GM21723 (cell line): Measurements from ENCODE around the gene ALPL.

Experiments
- ATAC-seq: cut with Tn5 transposase; IDR thresholded peaks from one replicate; pipeline ENCODE4 v1.9.1; 2021; ENCODE audit warnings: mild to moderate bottlenecking, moderate library complexity; ENCODE audit not compliant: unreplicated experiment

The ALPL gene

GRCh38 chr1:21526441-21526840 lies 17.2 kb downstream of the ALPL start:
- ATAC-seq, result no peak

GRCh38 chr1:21530368-21531016 lies 21.3 kb downstream of the ALPL start:
- no peak for ATAC-seq

- no peak for ATAC-seq
Measured at GRCh38 chr1:21531241-21531640, 22.0 kb downstream of the ALPL start.

DNA sequence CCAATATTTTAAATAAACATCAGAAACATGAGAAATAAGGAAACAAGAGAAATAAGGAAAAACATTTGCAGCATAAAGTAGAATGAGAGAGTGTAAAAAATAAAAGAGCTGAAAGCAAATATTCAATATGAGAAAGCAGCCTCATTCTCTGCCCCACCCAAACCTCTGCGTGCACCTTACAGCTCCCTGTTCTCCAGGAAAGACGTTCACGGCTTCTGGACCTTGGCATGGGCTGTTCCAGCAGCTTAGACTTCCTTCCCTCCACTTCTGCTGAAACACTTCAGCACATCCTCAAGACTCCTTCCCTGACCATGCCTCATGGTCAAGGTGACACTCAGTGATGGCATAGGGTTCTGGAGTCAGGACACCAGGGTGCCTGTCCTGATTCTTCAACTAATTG lies 23.3 kb downstream of the ALPL start:
- ATAC-seq, result no peak

DNA sequence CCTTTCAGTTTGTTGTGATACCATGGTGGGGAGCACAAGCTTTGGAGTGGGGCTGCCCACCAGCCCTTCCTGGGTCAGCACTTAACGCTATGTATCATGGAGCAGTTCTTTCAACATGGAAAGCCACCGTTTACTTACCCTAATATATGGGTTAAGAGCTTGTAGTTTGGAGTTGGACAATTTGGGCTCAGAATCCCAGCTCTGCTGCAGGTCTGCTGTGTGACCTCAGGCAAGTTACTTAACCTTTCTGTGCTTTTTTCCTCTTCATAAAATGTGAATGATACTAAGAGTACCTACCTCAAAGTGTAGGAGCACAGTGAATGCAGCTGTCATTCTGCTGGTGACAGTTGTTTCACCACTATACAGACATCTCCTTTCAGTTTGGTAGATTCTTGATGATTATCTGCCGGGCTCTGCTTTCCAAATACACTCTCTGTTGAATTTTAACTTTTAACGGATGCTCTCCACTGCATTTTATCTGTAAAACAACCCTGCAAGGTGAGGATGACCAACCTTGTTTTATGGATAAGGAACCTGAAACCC lies 23.8 kb downstream of the ALPL start:
- ATAC-seq, result no peak

GRCh38 chr1:21534146-21534545 lies 24.9 kb downstream of the ALPL start:
- ATAC-seq, result no peak

DNA sequence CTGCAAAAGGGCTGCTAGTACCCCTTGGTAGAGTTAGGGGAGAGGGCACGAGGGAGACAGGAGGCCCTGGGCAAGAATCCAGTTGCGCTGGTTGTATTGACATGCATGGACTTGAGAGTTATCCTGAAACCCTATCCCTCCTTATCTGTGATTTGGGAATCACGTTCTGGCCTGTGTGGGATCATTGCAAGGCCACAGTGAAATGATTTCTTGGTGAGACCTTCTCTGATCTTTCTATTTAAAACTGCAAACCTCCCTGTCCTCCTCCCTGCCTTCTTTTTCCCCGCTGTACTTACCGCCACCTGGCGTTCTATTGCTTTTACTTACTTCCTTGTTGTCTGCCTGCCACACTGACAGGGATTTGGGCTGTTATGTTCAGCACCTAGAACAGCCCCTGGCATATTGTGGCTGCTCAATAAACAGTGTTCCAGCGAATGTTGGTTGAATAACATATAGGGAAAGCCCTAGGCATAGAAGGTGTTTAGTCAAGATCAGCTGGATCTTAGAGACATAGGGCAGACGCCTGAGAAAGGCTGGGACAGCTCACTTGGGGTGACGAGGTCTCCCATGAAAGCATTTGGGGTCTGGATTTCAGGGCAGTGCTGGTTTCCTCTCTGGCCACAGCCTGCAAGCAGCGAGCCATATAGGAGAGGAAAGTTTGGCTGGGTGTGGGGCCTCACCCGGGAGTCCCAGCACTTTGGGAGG lies 25.6 kb downstream of the ALPL start:
- no peak for ATAC-seq

DNA sequence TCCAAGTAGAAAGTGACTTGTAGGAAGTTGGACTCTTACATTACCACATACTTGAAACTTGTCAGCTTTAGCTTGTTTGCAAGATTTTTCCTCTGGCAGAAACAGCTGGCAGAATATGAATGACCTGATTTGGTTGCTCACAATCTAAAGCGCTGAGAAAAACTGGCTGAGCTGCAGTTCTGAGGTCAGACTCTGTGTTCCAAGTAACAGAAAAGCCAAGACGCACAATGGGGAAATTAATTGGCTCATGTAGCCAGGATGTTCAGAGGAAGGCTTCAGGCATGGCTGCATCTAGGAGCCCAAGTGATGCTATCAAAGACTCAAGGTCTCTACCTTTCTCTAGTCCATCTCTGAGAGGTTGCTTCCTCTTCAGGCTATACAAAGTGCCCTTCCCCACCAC lies 27.0 kb downstream of the ALPL start:
- ATAC-seq, result no peak

- no peak for ATAC-seq
Measured at GRCh38 chr1:21537511-21537931, 28.3 kb downstream of the ALPL start.

DNA sequence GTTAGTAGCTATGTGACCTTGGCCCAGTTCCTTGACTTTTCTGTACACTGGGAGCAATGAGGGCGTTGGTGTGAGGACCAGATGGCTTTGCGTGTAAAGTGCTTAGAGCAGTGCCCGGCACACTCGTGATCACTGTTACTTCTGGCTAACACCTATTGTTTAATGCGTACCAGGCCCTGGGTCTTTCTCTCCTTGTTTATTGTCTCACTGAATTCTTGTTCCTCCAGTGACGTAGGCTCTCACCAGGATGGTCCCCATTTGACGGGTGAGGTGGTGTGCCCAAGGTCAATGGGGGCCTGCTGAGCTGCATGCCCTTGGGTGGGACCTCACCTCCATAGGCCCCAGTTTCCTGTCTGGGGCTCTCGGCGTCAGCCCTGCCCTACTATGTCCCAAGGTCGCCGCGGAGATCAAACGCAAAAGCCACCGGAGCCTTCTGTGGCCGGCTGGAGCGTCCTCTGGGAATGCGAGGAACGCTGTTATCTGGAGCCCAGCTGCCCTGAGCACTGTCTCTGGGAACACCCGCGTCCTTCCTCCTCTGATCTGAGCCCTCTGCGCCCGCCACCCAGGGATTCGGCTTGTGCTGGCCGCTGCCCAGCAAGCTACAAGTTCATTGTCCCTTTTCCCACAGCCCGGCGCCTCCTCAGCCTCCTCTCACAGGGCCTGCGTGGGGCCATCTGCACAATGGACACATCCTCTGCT lies 28.9 kb downstream of the ALPL start:
- no peak for ATAC-seq

DNA sequence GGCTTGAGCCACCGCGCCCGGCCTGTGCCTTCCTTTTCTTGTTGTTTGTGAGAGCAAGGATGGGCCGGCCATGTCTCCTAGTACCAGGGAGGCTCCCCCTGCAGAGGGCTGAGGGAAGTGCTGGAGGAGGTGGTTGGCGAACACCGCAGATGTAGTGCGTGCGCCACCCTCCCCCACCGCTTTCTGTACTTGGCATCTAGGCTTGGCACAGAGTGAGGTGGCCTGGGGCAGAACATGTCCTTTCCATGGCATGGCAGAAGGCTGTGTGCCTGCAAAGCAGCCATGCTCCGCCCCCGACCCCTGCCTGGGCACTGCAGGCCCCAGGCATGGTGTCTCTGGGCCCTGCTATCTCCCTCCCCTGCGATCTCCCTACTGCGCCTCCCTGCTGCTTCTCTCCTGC lies 30.7 kb downstream of the ALPL start:
- no peak for ATAC-seq

GRCh38 chr1:21541329-21541728 lies 32.1 kb downstream of the ALPL start:
- ATAC-seq, result no peak

DNA sequence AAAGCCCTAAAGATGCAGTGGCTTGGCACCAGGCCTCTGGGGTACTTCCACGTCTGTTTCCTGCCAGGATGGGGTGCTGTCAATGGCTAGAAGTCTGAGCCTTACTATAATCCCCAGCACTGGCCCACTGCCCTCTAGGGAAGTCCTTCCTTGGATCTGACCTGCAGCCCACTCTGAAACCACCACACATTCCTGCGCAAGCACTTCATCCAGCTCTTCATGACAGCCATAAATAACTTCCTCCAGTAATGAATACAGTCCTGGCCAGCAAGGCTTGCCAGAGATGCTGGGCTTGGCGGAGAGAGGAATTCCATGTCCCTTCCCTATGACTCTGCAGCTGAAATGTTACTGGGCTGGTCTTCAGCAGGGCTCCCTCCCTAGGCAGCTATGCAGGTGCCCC lies 32.6 kb downstream of the ALPL start:
- no peak for ATAC-seq

- no peak for ATAC-seq
Measured at GRCh38 chr1:21543598-21543997, 34.4 kb downstream of the ALPL start.

DNA sequence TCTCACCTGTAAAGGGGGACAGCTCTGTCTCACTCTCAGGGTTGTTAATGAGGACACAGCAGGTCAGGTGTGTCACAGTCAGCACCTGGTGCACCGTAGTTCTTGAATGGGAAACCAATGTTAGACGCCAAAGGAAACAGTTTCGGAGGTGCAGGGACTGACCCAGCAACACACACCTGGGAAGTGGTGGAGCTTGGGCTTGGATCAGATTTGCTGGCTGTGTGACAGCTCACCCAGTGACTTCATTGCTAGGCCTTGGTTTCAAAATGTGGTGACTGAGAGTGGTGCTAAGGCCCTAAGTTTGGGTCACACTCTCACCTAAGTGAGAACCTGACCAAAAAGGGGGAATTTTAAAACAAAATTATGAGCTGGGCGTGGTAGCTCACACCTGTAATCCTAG lies 34.9 kb downstream of the ALPL start:
- ATAC-seq, result no peak

GRCh38 chr1:21546122-21546825 lies 37.1 kb downstream of the ALPL start:
- ATAC-seq, result no peak

DNA sequence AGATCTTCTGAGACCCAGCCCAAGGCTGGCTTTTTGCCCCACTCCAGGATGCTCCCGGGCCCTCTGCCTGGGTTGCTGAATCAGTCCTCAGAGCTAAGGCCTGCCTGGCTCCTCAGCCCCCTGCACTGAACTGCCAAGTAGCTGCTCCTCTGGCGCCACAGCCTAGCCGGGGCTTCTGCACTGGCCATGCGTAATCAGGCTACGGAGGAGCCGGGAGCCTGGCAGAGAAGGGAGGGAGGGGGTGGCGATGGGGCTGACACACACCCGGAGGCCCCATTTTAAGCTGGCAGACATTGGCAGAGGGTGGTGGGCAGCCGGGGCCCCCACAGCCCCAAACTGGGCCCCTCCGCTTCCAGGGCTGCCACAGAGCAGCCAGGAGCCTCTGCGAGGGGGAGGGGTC lies 38.7 kb downstream of the ALPL start:
- no peak for ATAC-seq

- no peak for ATAC-seq
Measured at GRCh38 chr1:21550097-21550496, 40.9 kb downstream of the ALPL start.

DNA sequence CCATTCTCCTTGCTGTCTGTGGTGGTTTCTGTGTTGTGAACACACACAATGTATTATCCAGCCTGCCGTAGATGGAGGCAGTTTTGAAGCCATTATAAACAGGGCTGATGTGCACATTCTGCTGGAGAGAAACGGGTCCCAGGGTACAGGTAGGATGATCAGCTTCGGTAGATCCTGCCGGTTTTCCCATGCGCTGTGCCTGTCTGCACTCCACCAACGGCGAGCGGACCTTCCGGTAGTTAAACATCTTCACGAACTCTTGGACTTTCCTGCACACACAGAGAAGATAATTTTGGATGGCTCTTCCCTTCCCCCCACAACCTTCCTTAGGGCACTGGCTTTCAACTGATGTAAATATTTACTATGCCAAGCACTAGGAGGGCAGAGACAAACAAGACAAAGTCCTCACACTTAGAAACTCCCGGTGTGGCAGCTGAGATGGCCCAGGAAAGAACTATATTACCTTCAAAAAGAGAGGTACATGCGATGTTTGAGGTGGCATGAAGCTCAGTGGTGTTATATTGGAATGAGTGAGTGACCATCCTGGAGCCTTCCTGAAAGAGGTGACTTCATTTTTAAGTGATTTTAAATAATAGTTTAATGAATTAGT lies 41.7 kb downstream of the ALPL start:
- no peak for ATAC-seq

- no peak for ATAC-seq
Measured at GRCh38 chr1:21552715-21553114, 43.5 kb downstream of the ALPL start.
